ENCODE measurements around the gene CHGA. TPM values are rescaled to one million over a fixed set of nuclear protein-coding genes. Genes with fewer than 3 reads are reported as not detected.

Gene CHGA
- total RNA-seq, 1 experiment from 2014 or later, result not detected

DNA sequence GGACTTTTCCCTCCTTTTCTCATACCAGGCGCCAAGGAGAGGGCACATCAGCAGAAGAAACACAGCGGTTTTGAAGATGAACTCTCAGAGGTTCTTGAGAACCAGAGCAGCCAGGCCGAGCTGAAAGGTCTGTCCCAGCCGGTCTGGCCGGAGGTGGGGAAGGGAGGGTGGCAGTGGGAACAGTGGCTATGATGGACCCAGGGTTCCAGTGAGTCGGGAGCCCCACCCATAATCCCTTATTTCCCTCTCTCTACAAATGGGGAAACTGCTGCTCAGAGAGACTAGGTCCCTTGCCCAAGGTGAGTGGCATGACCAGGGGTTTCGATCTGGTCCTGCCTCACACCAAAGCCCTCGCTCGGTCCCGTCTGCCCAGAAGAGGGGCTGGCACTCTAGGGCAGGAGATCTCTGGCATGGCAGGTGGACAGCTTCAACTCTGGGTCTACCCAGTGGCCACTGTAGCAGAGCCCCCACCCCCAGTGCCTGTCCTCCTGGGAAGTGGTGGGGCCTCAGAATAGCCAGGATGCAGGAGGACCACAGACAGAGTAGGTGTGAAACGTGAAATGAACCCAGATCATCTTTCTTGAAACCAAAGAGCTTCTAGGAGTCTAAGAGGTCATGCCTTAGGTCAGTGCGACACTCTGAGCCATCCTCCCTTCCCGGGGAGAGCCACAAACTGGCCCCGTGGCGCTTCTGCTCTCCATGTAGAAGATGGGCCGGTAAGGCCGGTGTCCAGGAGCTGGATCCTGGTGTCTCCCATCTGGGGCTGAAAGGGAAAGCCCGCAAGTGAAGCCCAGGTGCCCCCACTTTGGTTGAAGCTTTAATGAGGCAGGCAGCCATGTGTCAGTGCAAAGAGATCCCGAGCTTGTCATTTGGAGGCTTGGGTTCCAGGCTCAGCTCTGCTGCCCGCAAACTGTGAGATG is 7.0 kb downstream of the CHGA start:
- intact Hi-C loops (cut with micrococcal nuclease; ENCODE audit: unreplicated experiment), result no loop called here
- no peak overlapping the region for H3K27ac ChIP-seq
- H3K4me2 ChIP-seq, result no peak overlapping the region
- peaks cover 21% of the 10 kb centered on the region for H3K4me1 ChIP-seq (replicated peaks; ENCODE audit: insufficient read depth)
- no peaks in the 10 kb centered on the region for H3K36me3 ChIP-seq (ENCODE audit: low read depth)
- no peaks in the 10 kb centered on the region for H4K20me1 ChIP-seq (ENCODE audit: insufficient read depth)
- CTCF ChIA-PET, result no interaction called here
- POLR2A ChIA-PET (ENCODE audit: unreplicated experiment), result no interaction called here
- H3K9me2 ChIP-seq (ENCODE audit: insufficient read depth), result no peaks in the 10 kb centered on the region
- H2AFZ ChIP-seq, result no peak overlapping the region
- TF ChIP-seq, protein P1, sequence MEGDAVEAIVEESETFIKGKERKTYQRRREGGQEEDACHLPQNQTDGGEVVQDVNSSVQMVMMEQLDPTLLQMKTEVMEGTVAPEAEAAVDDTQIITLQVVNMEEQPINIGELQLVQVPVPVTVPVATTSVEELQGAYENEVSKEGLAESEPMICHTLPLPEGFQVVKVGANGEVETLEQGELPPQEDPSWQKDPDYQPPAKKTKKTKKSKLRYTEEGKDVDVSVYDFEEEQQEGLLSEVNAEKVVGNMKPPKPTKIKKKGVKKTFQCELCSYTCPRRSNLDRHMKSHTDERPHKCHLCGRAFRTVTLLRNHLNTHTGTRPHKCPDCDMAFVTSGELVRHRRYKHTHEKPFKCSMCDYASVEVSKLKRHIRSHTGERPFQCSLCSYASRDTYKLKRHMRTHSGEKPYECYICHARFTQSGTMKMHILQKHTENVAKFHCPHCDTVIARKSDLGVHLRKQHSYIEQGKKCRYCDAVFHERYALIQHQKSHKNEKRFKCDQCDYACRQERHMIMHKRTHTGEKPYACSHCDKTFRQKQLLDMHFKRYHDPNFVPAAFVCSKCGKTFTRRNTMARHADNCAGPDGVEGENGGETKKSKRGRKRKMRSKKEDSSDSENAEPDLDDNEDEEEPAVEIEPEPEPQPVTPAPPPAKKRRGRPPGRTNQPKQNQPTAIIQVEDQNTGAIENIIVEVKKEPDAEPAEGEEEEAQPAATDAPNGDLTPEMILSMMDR (conservative IDR thresholded peaks at IDR 0.05), result no peak
- no peak for TF ChIP-seq EZH2 (IDR thresholded peaks at IDR 0.05; ENCODE audit: low read depth)
- H3K79me2 ChIP-seq (ENCODE audit: low read depth), result no peaks in the 10 kb centered on the region
- H3F3A ChIP-seq (ENCODE audit: insufficient read depth, low read depth), result peaks cover 24% of the 10 kb centered on the region
- H3K27me3 ChIP-seq (ENCODE audit: insufficient read depth, low read depth), result no peaks in the 10 kb centered on the region
- BruUV-seq (replicated peaks), result no TSS peak
- no peaks in the 10 kb centered on the region for H3K9me3 ChIP-seq (ENCODE audit: insufficient read depth, low read depth)
- DNase-seq, result no peak
- no peak overlapping the region for H3K4me3 ChIP-seq

DNA sequence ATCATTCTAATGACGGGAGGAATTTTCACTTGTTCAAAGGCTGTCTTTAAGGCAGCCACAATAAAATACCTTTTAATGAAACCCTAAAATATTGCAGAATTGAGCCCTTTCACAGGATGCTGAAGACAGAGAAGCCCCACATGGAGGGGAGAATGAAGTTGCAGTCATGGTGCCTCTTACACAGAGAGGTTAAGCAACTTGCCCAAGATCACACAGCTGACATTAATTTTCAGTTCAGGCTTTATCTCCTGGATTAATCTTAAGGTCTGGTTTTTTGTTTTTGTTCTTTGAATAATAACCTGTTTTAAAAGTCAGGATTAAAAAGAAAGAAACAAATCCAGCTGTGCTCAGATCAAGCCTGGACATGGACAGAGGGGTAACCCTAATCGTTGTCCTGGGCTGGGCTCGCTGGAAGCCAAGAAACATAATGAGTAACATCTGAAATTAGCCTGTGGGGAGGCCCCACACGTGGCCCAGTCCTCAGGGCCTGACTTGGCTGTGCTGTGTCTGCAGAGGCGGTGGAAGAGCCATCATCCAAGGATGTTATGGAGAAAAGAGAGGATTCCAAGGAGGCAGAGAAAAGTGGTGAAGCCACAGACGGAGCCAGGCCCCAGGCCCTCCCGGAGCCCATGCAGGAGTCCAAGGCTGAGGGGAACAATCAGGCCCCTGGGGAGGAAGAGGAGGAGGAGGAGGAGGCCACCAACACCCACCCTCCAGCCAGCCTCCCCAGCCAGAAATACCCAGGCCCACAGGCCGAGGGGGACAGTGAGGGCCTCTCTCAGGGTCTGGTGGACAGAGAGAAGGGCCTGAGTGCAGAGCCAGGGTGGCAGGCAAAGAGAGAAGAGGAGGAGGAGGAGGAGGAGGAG is 8.0 kb downstream of the CHGA start:
- H3K9me2 ChIP-seq (ENCODE audit: insufficient read depth), result no peaks in the 10 kb centered on the region
- H3K4me2 ChIP-seq, result no peak overlapping the region
- POLR2A ChIA-PET (ENCODE audit: unreplicated experiment), result no interaction called here
- no peak overlapping the region for H3K4me3 ChIP-seq
- H3F3A ChIP-seq (ENCODE audit: insufficient read depth, low read depth), result peaks cover 24% of the 10 kb centered on the region
- no peaks in the 10 kb centered on the region for H3K9me3 ChIP-seq (ENCODE audit: insufficient read depth, low read depth)
- no peak for DNase-seq
- no peaks in the 10 kb centered on the region for H4K20me1 ChIP-seq (ENCODE audit: insufficient read depth)
- H2AFZ ChIP-seq, result no peak overlapping the region
- peaks cover 20% of the 10 kb centered on the region for H3K4me1 ChIP-seq (replicated peaks; ENCODE audit: insufficient read depth)
- H3K36me3 ChIP-seq (ENCODE audit: low read depth), result no peaks in the 10 kb centered on the region
- BruUV-seq (replicated peaks), result no TSS peak
- intact Hi-C loops (cut with micrococcal nuclease; ENCODE audit: unreplicated experiment), result no loop called here
- H3K27me3 ChIP-seq (ENCODE audit: insufficient read depth, low read depth), result no peaks in the 10 kb centered on the region
- CTCF ChIA-PET, result no interaction called here
- TF ChIP-seq EZH2 (IDR thresholded peaks at IDR 0.05; ENCODE audit: low read depth), result no peak
- TF ChIP-seq, protein P1 (conservative IDR thresholded peaks at IDR 0.05), result no peak
- H3K27ac ChIP-seq, result no peak overlapping the region
- H3K79me2 ChIP-seq (ENCODE audit: low read depth), result no peaks in the 10 kb centered on the region

DNA sequence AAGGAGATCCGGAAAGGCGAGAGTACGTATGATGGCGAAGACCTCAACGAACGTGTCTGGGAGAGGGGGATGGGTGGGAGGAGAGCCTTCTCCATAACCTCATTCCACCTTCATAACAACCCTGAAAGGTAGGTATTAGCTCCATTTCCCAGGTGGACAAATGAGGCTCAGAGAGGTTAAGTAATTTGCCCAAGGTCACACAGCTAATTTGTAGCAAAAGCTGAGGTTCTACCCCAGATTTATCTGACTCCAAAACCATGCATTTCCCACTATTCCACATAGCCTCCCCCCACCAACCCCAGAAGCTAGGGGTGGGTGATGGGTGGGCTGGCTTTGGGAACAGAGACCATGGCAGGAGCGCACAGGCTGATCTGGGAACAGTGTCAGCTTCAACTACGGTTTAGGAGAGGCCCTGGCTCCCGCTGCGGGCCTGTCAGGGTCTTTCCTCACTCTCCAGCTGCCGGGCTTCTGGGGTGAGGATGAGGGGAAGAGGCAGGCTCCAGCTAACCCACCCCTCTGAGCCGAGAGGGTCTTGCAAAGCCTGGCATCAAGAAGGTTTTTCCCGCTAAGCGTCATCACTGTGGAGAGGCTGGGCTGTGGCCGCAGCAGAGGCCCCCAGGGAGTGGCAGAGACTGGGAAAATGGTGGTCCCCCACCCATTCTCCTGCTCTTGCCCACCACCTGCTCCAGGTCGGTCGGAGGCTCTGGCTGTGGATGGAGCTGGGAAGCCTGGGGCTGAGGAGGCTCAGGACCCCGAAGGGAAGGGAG is 8.9 kb downstream of the CHGA start:
- H3K27ac ChIP-seq, result no peak overlapping the region
- ChIA-PET POLR2A (ENCODE audit: unreplicated experiment) (no interaction called here), CTCF (no interaction called here)
- BruUV-seq (replicated peaks), result no TSS peak
- intact Hi-C loops (cut with micrococcal nuclease; ENCODE audit: unreplicated experiment), result no loop called here
- TF ChIP-seq, protein P1 (conservative IDR thresholded peaks at IDR 0.05), result no peak
- TF ChIP-seq EZH2 (IDR thresholded peaks at IDR 0.05; ENCODE audit: low read depth), result no peak
- no peaks in the 10 kb centered on the region for H3K36me3 ChIP-seq (ENCODE audit: low read depth)
- H3K4me2 ChIP-seq, result no peak overlapping the region
- no peaks in the 10 kb centered on the region for H3K9me3 ChIP-seq (ENCODE audit: insufficient read depth, low read depth)
- no peaks in the 10 kb centered on the region for H3K79me2 ChIP-seq (ENCODE audit: low read depth)
- H3K9me2 ChIP-seq (ENCODE audit: insufficient read depth), result no peaks in the 10 kb centered on the region
- H3F3A ChIP-seq (ENCODE audit: insufficient read depth, low read depth), result peaks cover 20% of the 10 kb centered on the region
- peaks cover 11% of the 10 kb centered on the region for H3K4me1 ChIP-seq (replicated peaks; ENCODE audit: insufficient read depth)
- no peak overlapping the region for H2AFZ ChIP-seq
- no peak for DNase-seq
- no peaks in the 10 kb centered on the region for H3K27me3 ChIP-seq (ENCODE audit: insufficient read depth, low read depth)
- H4K20me1 ChIP-seq (ENCODE audit: insufficient read depth), result no peaks in the 10 kb centered on the region
- no peak overlapping the region for H3K4me3 ChIP-seq

All from PC-9 (cell line).